Stimulated activated CD4-positive, alpha-beta T cell treated with anti-CD3 and anti-CD28 coated beads, Interleukin-12 subunit alpha, Interleukin-12 subunit beta, amount 100 ng/mL, for 48 hours (primary cell): ENCODE measurements around the gene DVL3.

Source experiments
- DNase-seq, 3 donors: peaks; one replicate each; pipeline ENCODE4 v3.0.0-alpha.2; 2020; ENCODE audit warnings: low read depth in 2 of 3, low spot score in 1 of 3

DVL3 gene

DNA sequence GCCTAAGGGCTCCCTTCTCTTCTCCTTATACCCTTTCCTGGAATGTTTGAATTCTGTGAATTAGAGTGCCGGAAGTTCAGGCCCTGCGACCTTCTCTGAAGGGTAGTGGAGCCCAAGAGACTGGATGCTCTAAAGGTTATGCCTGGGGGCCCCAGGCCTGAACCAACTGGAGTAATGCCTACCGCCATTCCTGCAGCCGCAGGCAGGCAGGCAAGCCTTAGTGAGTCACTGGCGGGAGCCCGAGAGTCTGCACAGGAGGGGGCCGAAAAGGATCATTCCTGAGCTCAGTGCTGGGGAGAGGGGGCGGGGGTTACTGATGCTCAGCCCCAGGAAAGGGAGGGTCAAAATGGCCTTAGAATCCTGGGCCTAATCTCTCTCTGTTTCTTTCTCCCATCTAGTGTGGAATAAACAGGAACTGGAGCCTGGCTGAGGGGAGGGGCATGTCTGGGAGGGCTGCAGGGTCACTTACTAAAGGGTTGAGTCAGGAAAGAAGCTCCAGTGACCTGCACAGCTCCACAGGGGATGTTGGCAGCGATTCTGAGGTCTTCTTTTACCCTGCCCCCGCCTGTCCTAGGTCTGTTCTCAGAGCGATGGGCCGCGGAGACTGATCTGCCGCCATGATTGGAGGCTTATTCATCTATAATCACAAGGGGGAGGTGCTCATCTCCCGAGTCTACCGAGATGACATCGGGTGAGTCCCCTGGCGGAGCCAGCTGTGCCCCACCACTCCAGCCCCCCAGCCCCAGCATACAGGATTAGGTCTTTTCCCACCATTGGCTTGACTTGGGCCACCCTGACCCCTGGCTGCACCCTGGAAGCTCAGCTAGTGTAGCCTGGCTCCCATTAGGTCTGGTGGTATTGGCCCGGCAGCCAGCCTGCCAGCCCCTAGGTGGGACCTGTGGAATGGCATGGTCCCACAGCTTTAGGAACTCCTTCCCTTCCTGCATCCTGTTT, 21.5 kb downstream of the DVL3 start:
- DNase-seq: no peak

DNA sequence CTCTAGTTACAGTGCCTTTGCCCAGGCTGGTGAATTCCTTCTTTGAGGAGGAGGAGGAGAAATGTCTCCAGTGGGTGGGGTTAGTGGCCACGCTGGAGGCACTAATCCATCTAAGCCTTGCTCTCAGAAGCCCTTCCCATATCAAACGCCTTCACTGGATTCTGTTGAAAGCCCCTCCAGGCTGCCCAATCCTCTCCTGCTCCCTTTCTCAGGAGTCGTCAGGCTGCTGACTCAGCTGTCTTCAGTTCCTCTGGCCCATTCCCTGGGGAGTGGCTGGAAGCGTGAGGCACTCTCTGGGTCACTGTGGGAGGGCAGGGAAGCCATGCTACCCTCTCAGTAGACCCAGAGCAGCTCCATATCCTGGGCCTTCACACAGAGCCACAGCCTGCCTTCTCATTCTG, 22.2 kb downstream of the DVL3 start:
- DNase-seq: no peak

DNA sequence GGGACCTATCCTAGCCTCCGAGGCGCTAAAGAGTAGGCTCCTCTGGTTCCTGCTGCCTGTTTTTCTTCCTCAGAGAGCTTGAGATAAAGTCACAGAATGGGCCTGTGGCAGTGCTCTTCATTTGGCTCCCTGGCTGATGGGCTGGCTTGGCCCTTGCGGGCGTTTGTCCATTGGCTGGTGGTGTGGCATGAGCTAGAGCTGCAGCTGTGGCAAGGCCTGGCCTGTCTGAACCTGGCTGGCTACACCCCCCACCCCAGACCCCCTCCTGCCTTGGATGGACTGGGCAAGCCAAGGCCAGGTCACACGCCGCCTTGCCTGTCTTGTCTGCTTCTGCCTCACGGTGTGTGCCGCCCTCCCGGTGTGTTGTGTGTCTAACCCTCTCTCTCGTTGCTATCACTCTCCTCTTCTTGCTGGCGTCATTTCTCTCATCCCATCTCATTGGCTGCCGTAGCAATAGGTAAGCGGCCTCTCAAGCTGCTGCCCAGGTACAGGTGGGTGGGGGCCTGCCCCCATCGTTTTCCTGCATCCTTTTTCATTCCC, 22.7 kb downstream of the DVL3 start:
- DNase-seq: no peak

GRCh38 chr3:184178521-184179138, 23.5 kb downstream of the DVL3 start:
- DNase-seq: no peak

GRCh38 chr3:184180165-184180564, 25.0 kb downstream of the DVL3 start:
- DNase-seq: no peak

GRCh38 chr3:184181596-184181995, 26.4 kb downstream of the DVL3 start:
- no peak for DNase-seq

GRCh38 chr3:184183679-184184078, 28.5 kb downstream of the DVL3 start:
- no peak for DNase-seq

DNA sequence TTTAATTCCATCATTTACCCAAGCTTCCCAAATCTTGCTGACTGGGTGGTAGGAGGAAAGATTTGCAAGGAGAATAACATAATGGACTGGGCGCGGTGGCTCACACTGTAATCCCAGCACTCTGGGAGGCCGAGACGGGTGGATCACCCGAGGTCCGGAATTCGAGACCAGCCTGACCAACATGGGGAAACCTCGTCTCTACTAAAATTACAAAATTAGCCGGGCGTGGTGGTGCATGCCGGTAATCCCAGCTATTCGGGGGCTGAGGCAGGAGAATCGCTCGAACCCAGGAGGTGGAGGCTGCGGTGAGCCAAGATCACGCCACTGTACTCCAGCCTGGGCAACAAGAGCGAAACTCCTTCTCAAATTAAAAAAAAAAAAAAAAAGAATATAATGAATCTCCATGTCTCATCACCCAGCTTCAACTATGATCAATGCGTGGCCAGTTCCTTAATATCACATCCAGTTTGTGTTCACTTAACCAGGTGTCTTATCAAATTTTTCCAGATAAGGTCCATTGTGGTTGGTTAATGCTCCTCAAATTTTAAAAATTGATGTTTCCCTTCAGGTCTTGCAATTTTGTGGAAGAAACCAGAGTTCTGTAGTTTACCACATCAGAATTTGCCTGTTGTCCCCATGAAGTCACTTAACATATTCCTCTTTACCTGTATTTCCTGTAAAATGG, 29.5 kb downstream of the DVL3 start:
- no peak for DNase-seq

- DNase-seq: peak; percentile 94 to 99 (median 98)
These were observed 30.4 kb downstream of the DVL3 start for GRCh38 chr3:184185461-184186183.

DNA sequence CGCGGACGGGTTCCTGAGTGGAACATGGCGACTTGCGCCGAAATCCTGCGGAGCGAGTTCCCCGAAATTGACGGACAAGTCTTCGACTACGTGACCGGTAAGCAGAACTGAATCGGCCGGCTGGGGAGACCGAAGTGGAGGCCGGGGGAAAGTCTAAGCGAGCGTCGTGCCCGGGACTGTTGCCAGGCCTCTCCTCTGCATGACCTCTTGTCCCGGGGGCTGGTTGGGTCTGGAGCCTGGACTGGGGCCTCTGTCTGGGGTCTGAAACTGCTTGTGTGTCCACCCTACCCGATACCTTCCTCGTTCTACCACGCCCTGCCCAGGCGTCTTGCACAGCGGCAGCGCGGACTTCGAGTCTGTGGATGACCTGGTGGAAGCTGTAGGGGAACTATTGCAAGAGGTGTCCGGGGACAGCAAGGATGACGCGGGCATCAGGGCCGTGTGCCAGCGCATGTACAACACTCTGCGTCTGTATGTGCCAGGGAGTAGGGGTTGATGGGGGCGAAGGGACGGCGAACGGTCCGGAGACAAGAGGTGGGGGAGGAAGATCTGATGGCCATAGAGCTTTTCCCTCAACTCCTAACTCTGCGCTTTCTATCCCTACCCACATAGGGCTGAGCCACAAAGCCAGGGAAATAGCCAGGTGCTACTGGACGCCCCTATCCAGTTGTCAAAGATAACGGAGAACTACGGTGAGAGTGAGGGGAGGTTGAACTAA, 31.2 kb downstream of the DVL3 start, which contains the start of gene ABCF3:
Gene ABCF3 (plus strand): TSS at position 16 of the 718 bp plus-strand sequence. CDS start 9 bp downstream, at position 25.
- DNase-seq: no peak

DNA sequence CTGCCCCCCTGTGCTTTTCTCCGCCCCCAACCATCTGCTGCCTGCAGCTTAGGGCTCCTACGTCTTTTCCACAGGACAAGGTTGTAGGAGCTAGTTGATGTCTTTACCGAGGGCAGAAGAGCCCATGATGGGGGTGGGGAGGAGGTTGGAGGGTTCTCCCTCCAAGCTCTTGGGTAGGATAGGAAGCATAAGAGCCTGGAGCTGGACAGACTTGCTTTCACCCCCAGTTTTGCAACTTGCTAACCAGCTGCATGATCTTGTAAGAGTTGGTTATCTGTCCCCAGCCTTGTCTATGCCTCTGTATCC, 31.7 kb downstream of the DVL3 start:
- no peak for DNase-seq

- DNase-seq: no peak
These were observed 32.9 kb downstream of the DVL3 start for GRCh38 chr3:184188080-184188479.

DNA sequence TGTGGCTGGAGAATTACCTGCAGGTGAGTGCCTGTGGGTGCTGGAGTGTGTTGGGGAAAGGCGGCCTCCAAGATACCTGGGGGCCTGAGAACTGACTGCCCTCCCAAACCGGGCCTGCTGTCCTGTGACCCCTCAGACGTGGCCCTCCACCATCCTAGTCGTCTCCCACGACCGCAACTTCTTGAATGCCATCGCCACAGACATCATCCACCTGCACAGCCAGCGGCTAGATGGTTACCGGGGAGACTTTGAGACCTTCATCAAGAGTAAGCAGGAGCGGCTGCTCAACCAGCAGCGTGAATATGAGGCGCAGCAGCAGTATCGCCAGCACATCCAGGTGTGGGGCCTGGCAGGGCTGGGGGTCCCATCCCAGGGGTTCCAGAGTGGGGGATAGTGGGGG, 34.2 kb downstream of the DVL3 start:
- no peak for DNase-seq

- DNase-seq: no peak
These were observed 37.7 kb downstream of the DVL3 start for GRCh38 chr3:184192889-184193288.

DNA sequence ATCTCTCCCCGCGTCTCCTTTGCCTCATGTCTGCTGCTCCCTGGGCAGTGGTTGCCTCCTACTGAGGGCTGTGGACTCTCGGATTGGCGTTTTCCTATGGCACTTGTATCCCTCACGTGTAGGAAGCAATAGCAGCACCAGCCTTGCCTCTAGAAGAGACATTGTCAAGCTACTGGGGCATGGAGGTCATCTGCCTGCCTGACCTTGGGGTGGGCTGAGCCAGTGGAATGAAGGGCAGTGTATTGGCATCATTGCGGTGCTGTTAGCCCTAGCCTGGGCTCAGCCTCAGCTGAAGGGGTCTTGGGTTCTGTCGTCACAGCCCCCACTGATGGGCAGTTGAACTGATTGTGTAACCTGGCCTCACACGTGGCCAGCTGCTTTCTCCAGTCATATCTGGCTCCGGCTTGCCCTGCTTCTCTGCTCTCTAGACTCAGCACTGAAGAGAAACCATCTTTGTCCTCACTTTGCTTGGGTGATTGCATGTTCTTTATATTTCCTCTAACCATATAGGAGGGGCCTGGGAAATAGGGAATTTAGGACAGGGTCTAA, 38.9 kb downstream of the DVL3 start:
- DNase-seq: no peak

DNA sequence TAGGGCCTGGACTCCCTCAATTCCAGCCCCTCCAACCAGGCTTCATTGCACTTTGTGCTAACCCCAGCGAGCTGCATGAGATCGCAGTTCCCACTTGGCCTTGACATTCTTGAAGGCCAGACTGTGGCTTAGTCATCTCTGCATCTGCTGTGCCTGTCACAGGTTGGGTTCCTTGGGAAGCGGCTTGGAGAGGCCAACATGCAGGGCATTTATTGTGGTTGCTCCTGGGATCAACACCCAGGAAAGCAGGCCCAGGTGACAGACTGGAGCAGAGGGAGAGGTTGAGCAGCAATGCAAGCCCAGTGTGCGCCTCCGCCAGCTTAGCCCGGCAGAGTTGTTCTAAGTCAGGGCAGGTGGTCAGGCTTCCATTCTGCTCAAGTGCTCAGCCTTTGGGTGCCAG, 41.4 kb downstream of the DVL3 start:
- DNase-seq: no peak

DNA sequence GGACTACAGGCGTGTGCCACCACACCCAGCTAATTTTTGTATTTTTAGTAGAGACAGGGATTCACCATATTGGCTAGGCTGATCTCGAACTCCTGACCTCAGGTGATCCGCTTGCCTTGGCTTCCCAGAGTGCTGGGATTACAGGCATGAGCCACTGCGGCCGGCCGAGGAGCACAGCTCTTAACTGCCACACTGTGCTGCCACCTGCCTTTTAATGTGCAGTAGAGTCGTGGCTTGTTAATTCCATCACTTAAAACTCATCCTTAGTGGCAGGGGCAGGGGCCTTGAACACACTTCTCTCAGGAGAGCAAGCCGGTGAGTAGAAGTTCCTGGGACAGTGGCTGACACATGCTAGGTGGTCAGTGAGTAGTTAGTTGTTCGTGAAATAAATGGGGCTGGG, 43.3 kb downstream of the DVL3 start:
- no peak for DNase-seq

DNA sequence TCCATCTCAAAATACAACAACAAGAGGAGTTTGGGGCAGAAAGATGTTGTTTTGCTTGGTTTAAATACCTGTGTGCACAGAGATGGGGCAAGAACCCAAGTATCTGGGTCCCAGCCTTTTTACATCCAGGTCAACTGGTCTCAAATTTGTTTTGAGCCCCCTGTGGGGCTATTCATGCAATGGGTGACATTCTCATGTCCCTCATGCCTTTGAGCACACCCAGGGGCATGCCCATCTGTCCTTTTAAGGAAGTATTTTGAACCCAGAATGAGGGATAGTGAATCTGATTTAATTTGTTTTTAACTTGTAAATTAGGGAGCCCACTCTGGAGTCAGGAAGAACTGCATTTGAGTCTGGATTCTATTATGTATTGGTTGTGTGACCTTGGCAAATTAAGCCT, 45.6 kb downstream of the DVL3 start:
- DNase-seq: no peak

DNA sequence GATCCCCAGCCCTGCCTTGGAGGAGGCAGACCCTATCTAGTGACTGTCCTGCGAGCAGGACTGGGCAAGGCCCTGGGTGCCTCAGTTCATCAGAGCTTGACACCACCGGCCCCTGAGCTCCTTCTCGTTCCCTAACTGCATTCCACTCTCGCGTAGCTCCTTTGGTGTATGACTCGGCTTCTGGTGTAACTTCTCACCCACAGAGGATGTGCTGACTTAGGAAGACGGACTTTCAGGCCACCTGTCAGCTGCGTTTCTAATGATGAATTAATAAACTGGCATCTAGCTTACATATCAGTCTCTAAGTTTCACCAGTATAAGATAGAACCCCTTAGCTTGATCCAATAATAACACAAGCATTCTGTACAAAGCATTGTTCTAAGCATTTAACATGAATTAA, 48.3 kb downstream of the DVL3 start:
- no peak for DNase-seq
